Measurements from ENCODE around the gene ZNF407.

DNA sequence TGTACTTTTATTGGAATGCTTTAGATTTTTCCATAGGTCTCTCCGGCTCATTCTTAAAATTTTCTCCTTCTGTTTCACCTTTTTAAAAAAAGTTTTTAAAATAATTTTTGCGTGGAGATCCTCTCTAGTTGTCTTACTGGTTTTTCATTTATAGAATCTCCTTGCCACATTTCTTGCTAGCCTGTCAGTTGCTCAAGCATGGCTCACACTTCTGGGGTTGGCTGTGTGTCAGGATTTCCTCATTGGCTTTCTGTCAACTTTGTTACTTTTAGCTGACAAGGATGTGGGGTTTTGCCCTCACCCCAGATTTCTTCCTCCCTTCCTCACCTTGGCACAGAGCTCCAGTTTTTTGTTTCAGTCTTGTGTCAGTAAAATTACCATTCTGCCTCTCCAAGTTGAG, 124.6 kb downstream of the ZNF407 start:
- no peak for TF ChIP-seq CTCF (IDR thresholded peaks at IDR 0.05)
- no peak for TF ChIP-seq POLR2A (IDR thresholded peaks at IDR 0.05)
- no peak for TF ChIP-seq POLR2AphosphoS5 (IDR thresholded peaks at IDR 0.05)
